H9 (cell line): ENCODE results near the gene IQCN. TPM values are rescaled to one million over a fixed set of nuclear protein-coding genes. Genes with fewer than 3 reads are reported as not detected.

Experiments
- DNase-seq: peaks from one replicate; pipeline ENCODE4 v3.0.0-alpha.2; 2017
- H2AFZ ChIP-seq: one replicate; pipeline ENCODE4 v1.6.1; 2013; ENCODE audit warnings: mild to moderate bottlenecking, low read length, control low read depth, moderate library complexity
- H2AK5ac ChIP-seq: 2 replicates; pipeline ENCODE4 v1.6.1; 2013; ENCODE audit warnings: low read length, control low read depth, mixed read lengths; ENCODE audit not compliant: insufficient read length
- H2BK120ac ChIP-seq: one replicate; pipeline ENCODE4 v1.6.1; 2013; ENCODE audit warnings: low read depth, mild to moderate bottlenecking, low read length, control low read depth, inconsistent platforms; ENCODE audit not compliant: poor library complexity, severe bottlenecking
- H2BK12ac ChIP-seq: 2 replicates; pipeline ENCODE4 v1.6.1; 2013; ENCODE audit warnings: low read length, control low read depth, mixed read lengths, low read depth; ENCODE audit not compliant: insufficient read length
- H2BK15ac ChIP-seq: 2 replicates; pipeline ENCODE4 v1.6.1; 2013; ENCODE audit warnings: low read depth, low read length, control low read depth
- H2BK20ac ChIP-seq: one replicate; pipeline ENCODE4 v1.6.1; 2013; ENCODE audit warnings: low read depth, mild to moderate bottlenecking, low read length, control low read depth, inconsistent platforms; ENCODE audit not compliant: poor library complexity, severe bottlenecking
- H2BK5ac ChIP-seq: 2 replicates; pipeline ENCODE4 v1.6.1; 2013; ENCODE audit warnings: low read length, control low read depth, mixed read lengths; ENCODE audit not compliant: insufficient read length
- H3K14ac ChIP-seq: 2 replicates; pipeline ENCODE4 v1.6.1; 2013; ENCODE audit warnings: low read length, control low read depth; ENCODE audit not compliant: insufficient read depth
- H3K18ac ChIP-seq: 2 replicates; pipeline ENCODE4 v1.6.1; 2013; ENCODE audit warnings: low read depth, mild to moderate bottlenecking, mixed read lengths, low read length, control low read depth; ENCODE audit not compliant: insufficient read length
- H3K23ac ChIP-seq: 2 replicates; pipeline ENCODE4 v1.6.1; 2013; ENCODE audit warnings: low read length, control low read depth, mixed read lengths, low read depth; ENCODE audit not compliant: insufficient read length
- H3K23me2 ChIP-seq: 2 replicates; pipeline ENCODE4 v1.6.1; 2013; ENCODE audit warnings: low read depth, mild to moderate bottlenecking, mixed read lengths, low read length, control low read depth; ENCODE audit not compliant: insufficient read length, poor library complexity, severe bottlenecking
- H3K27ac ChIP-seq: 2 replicates; pipeline ENCODE4 v1.5.1; 2013; ENCODE audit warnings: low read length, control low read depth, mixed read lengths, low read depth; ENCODE audit not compliant: insufficient read length
- H3K27me3 ChIP-seq: 2 replicates; pipeline ENCODE4 v1.6.1; 2013; ENCODE audit warnings: low read length, control low read depth, inconsistent platforms; ENCODE audit not compliant: insufficient read depth
- H3K4ac ChIP-seq: 2 replicates; pipeline ENCODE4 v1.6.1; 2013; ENCODE audit warnings: low read depth, mild to moderate bottlenecking, control low read depth, inconsistent platforms, low read length, moderate library complexity
- H3K4me1 ChIP-seq: 2 replicates; pipeline ENCODE4 v1.6.1; 2013; ENCODE audit warnings: low read length, control low read depth, inconsistent platforms; ENCODE audit not compliant: insufficient read depth
- H3K4me2 ChIP-seq: 2 replicates; pipeline ENCODE4 v1.6.1; 2013; ENCODE audit warnings: low read length, control low read depth, mixed read lengths; ENCODE audit not compliant: insufficient read length, insufficient read depth
- H3K56ac ChIP-seq: 2 replicates; pipeline ENCODE4 v1.6.1; 2013; ENCODE audit warnings: low read depth, mild to moderate bottlenecking, mixed read lengths, low read length, control low read depth; ENCODE audit not compliant: insufficient read length
- H3K79me1 ChIP-seq: 2 replicates; pipeline ENCODE4 v1.6.1; 2013; ENCODE audit warnings: low read depth, mild to moderate bottlenecking, moderate library complexity, low read length, control low read depth, inconsistent platforms; ENCODE audit not compliant: insufficient read depth, poor library complexity, severe bottlenecking
- H3K79me2 ChIP-seq: 2 replicates; pipeline ENCODE4 v1.6.1; 2013; ENCODE audit warnings: low read length, control low read depth, inconsistent platforms; ENCODE audit not compliant: insufficient read depth
- H3K9ac ChIP-seq: 2 replicates; pipeline ENCODE4 v1.6.1; 2013; ENCODE audit warnings: low read length, control low read depth, mixed read lengths; ENCODE audit not compliant: insufficient read length; ENCODE audit errors: extremely low read depth
- H3K9me3 ChIP-seq: one replicate; pipeline ENCODE4 v1.6.1; 2013; ENCODE audit warnings: low read depth, low read length, inconsistent platforms; ENCODE audit not compliant: control insufficient read depth
- H3T11ph ChIP-seq: one replicate; pipeline ENCODE4 v1.6.1; 2013; ENCODE audit warnings: mild to moderate bottlenecking, low read length, control low read depth, inconsistent platforms
- H4K20me1 ChIP-seq: one replicate; pipeline ENCODE4 v1.6.1; 2013; ENCODE audit not compliant: control insufficient read depth, insufficient read length, insufficient read depth
- H4K5ac ChIP-seq: 2 replicates; pipeline ENCODE4 v1.6.1; 2013; ENCODE audit warnings: low read depth, mild to moderate bottlenecking, mixed read lengths, low read length, control low read depth; ENCODE audit not compliant: insufficient read length
- H4K8ac ChIP-seq: replicated peaks from 2 replicates; pipeline ENCODE4 v1.6.1; 2013; ENCODE audit warnings: low read length, control low read depth, mixed read lengths, low read depth; ENCODE audit not compliant: insufficient read length
- H4K91ac ChIP-seq: 2 replicates; pipeline ENCODE4 v1.6.1; 2013; ENCODE audit warnings: low read depth, mild to moderate bottlenecking, moderate library complexity, mixed read lengths, low read length, control low read depth; ENCODE audit not compliant: insufficient read length
- H3K27ac Mint-ChIP-seq, 3 experiments: 2 replicates in 2 of 3; 3 replicates in 1 of 3; pipeline ENCODE4 v1.8.0; 2020 to 2021; ENCODE audit warnings: mixed read lengths in 3 of 3, mild to moderate bottlenecking in 1 of 3, moderate library complexity in 1 of 3
- H3K27me3 Mint-ChIP-seq: 2 replicates; pipeline ENCODE4 v1.8.0; 2021; ENCODE audit warnings: low read depth, mild to moderate bottlenecking, moderate library complexity, mixed read lengths
- H3K36me3 Mint-ChIP-seq, 3 experiments: 2 replicates in 2 of 3; 3 replicates in 1 of 3; pipeline ENCODE4 v1.8.0; 2020 to 2021; ENCODE audit warnings: low read depth in 3 of 3, mixed read lengths in 3 of 3; ENCODE audit not compliant: insufficient read depth in 1 of 3
- H3K4me1 Mint-ChIP-seq, 2 experiments: 2 replicates each; pipeline ENCODE4 v1.8.0; 2020; ENCODE audit warnings: mixed read lengths in 2 of 2
- H3K4me3 Mint-ChIP-seq, 2 experiments: 2 replicates in 1 of 2; 3 replicates in 1 of 2; pipeline ENCODE4 v1.8.0; 2020 to 2021; ENCODE audit warnings: mild to moderate bottlenecking in 2 of 2, mixed read lengths in 2 of 2, moderate library complexity in 1 of 2
- H3K9me3 Mint-ChIP-seq, 2 experiments: 2 replicates in 1 of 2; 3 replicates in 1 of 2; pipeline ENCODE4 v1.8.0; 2020; ENCODE audit warnings: mild to moderate bottlenecking in 2 of 2, mixed read lengths in 2 of 2, moderate library complexity in 1 of 2
- CTCF ChIP-seq: fragments of 200-600 bp; sonication (generic); conservative IDR thresholded peaks from 3 replicates; pipeline ENCODE4 v1.8.0; 2021; ENCODE audit warnings: antibody characterized with exemption, mild to moderate bottlenecking
- WGBS: extraction: QIAGEN DNeasy Blood & Tissue Kit; methylation state at CpG from one replicate; pipeline ENCODE4 v1.1.7; 2013; ENCODE audit warnings: missing lambda C conversion rate, low lambda C conversion rate, mixed read lengths; ENCODE audit not compliant: insufficient read length; ENCODE audit errors: extremely low coverage; 5-methylcytosine and 5-hydroxymethylcytosine counted together
- total RNA-seq: library from RNA; stranded (reverse); gene quantifications from 2 replicates; pipeline ENCODE4 v1.2.1, GENCODE V29; 2021

The IQCN gene
- total RNA-seq, 1 experiment from 2014 or later, result 0.39 TPM

- H3K9me3 Mint-ChIP-seq, result no peaks in the 10 kb centered on the region
- H2BK20ac ChIP-seq, result no peak overlapping the region
- H3K14ac ChIP-seq, result no peak overlapping the region
- H3K4ac ChIP-seq, result no peak overlapping the region
- H3K27ac Mint-ChIP-seq, result no peak overlapping the region
- H4K20me1 ChIP-seq, result no peaks in the 10 kb centered on the region
- H3K4me3 Mint-ChIP-seq, result no peak overlapping the region
- peaks cover 2% of the 10 kb centered on the region; the same call in 1 of the 2 replicates for H3K4me1 ChIP-seq
- no peak overlapping the region for H3K23ac ChIP-seq
- no peak overlapping the region for H3K27ac ChIP-seq
- H3K27me3 ChIP-seq, result no peaks in the 10 kb centered on the region
- H3K23me2 ChIP-seq, result peaks cover 3% of the 10 kb centered on the region
- DNase-seq, result no peak
- H3K4me1 Mint-ChIP-seq, result peaks cover 19 to 31% of the 10 kb centered on the region in 2 experiments
- no peak overlapping the region for H2BK12ac ChIP-seq
- no peaks in the 10 kb centered on the region for H3K79me1 ChIP-seq
- H3K56ac ChIP-seq, result no peak overlapping the region
- H2AK5ac ChIP-seq, result no peak overlapping the region
- no peaks in the 10 kb centered on the region for H3K27me3 Mint-ChIP-seq
- no peak overlapping the region for H3K18ac ChIP-seq
- no peak overlapping the region for H4K5ac ChIP-seq
- no peak overlapping the region for H4K8ac ChIP-seq
- no peak overlapping the region for H3K4me2 ChIP-seq
- TF ChIP-seq CTCF, result no peak
- no peak overlapping the region for H4K91ac ChIP-seq
- H2BK5ac ChIP-seq, result no peak overlapping the region
- no peak overlapping the region for H2BK120ac ChIP-seq
- no peak overlapping the region for H2AFZ ChIP-seq
- H3K79me2 ChIP-seq, result no peaks in the 10 kb centered on the region
- no peak overlapping the region for H3K9ac ChIP-seq
- peaks cover 25 to 68% (median 59%) of the 10 kb centered on the region in 3 experiments for H3K36me3 Mint-ChIP-seq
- no CpG with 5 or more reads among the region's 7 CpGs for WGBS
- no peak overlapping the region for H2BK15ac ChIP-seq
- H3K9me3 ChIP-seq, result no peaks in the 10 kb centered on the region
- no peak overlapping the region for H3T11ph ChIP-seq
These were observed 34.7 kb upstream of the IQCN start for GRCh38 chr19:18308948-18309325.
